Activated naive CD4-positive, alpha-beta T cell treated with Interleukin-2 at 50 U/mL for 16 hours (primary cell): ENCODE results near the gene FCHSD2.

Source experiments
- DNase-seq: peaks from one replicate; pipeline ENCODE4 v3.0.0-alpha.2; 2020

Gene FCHSD2

GRCh38 chr11:72962084-72962483, 180.0 kb downstream of the FCHSD2 start:
- DNase-seq, result no peak

- no peak for DNase-seq
Measured at GRCh38 chr11:72959998-72960731, 182.0 kb downstream of the FCHSD2 start.

GRCh38 chr11:72958791-72959190, 183.3 kb downstream of the FCHSD2 start:
- no peak for DNase-seq

GRCh38 chr11:72955466-72955865, 186.7 kb downstream of the FCHSD2 start:
- DNase-seq, result no peak

GRCh38 chr11:72954860-72955259, 187.3 kb downstream of the FCHSD2 start:
- no peak for DNase-seq

GRCh38 chr11:72953637-72954036, 188.5 kb downstream of the FCHSD2 start:
- DNase-seq, result no peak

GRCh38 chr11:72951888-72952287, 190.2 kb downstream of the FCHSD2 start:
- DNase-seq, result no peak

GRCh38 chr11:72951193-72951592, 190.9 kb downstream of the FCHSD2 start:
- no peak for DNase-seq

- no peak for DNase-seq
Measured at GRCh38 chr11:72950685-72951084, 191.4 kb downstream of the FCHSD2 start.

GRCh38 chr11:72947229-72947628, 194.9 kb downstream of the FCHSD2 start:
- no peak for DNase-seq

GRCh38 chr11:72943664-72944063, 198.5 kb downstream of the FCHSD2 start:
- no peak for DNase-seq

GRCh38 chr11:72940417-72940816, 201.7 kb downstream of the FCHSD2 start:
- no peak for DNase-seq

GRCh38 chr11:72939031-72939430, 203.1 kb downstream of the FCHSD2 start:
- DNase-seq, result no peak

GRCh38 chr11:72937439-72937838, 204.7 kb downstream of the FCHSD2 start:
- DNase-seq, result no peak

- DNase-seq, result no peak
Measured at GRCh38 chr11:72935700-72936099, 206.4 kb downstream of the FCHSD2 start.

GRCh38 chr11:72932132-72932570, 210.0 kb downstream of the FCHSD2 start:
- no peak for DNase-seq

GRCh38 chr11:72930008-72930407, 212.1 kb downstream of the FCHSD2 start:
- DNase-seq, result no peak

- DNase-seq, result no peak
Measured at GRCh38 chr11:72929256-72929655, 212.9 kb downstream of the FCHSD2 start.

- no peak for DNase-seq
Measured at GRCh38 chr11:72927380-72927779, 214.7 kb downstream of the FCHSD2 start.

GRCh38 chr11:72926076-72926475, 216.0 kb downstream of the FCHSD2 start:
- no peak for DNase-seq

- no peak for DNase-seq
Measured at GRCh38 chr11:72925656-72926055, 216.5 kb downstream of the FCHSD2 start.

GRCh38 chr11:72924568-72925190, 217.4 kb downstream of the FCHSD2 start:
- no peak for DNase-seq

GRCh38 chr11:72921028-72921716, 220.9 kb downstream of the FCHSD2 start:
- DNase-seq, result no peak

- no peak for DNase-seq
Measured at GRCh38 chr11:72920001-72920400, 222.1 kb downstream of the FCHSD2 start.
